GM12873 (cell line): Measurements from ENCODE around the gene SNIP1.

Source experiments
- CTCF ChIP-seq: IDR thresholded peaks from 2 replicates; pipeline ENCODE4 v1.5.1; 2012; ENCODE audit warnings: low read depth, mild to moderate bottlenecking, moderate library complexity, low read length, control low read depth; ENCODE audit not compliant: insufficient read depth; ENCODE audit errors: missing control alignments

Gene SNIP1

DNA sequence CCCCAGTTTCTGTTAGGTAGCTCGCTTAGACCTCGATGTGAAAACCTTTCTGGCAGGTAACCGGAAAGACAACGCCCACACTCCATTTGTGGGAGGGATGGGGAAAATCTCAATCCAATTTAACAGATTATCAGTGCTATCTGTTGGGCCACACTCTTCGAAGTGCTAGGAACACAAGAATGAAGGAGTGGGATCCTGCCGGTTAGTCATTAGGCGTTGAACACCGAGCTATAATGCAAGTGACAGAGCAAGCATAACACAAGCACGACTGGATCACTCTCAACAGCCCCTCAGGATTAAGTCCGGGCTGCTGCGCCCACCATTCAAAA, 531 bp downstream of the SNIP1 start:
- no peak for TF ChIP-seq CTCF

DNA sequence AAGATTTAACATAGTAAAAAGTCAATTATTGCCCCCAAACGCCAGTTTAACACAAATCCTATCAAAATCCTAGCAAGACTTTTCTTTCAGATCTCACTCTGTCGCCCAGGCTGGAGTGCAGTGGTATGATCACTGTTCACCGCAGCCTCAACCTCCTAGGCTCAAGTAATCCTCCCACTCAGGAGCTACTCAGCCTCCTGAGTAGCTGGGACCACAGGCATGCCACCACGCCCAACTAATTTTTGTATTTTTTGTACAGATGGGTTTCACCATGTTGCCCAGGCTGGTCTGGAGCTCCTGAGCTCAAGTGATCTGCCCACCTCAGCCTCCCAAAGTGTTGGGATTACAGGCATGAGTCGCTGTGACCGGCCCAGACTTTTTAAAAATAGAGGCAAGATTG, 4.8 kb downstream of the SNIP1 start:
- no peak for TF ChIP-seq CTCF

GRCh38 chr1:37545019-37545418, 9.1 kb downstream of the SNIP1 start:
- no peak for TF ChIP-seq CTCF

DNA sequence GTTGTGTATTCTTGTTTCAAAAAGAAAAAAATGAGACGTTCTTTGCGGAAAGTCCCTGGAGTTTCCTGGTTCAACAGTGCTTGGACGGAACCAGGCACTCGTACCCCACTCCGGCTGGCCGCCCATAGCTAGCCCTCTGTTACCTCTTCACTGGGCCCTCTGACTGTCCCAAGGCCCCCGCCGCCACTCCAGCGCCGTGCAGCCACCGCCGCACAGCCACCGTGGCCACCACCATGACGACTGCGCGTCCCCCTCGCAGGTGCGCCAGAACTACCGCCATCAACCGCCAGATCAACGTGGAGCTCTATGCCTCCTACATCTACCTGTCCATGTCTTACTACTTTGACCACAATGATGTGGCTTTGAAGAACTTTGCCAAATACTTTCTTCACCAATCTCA, 9.6 kb downstream of the SNIP1 start:
- TF ChIP-seq CTCF, result no peak

- TF ChIP-seq CTCF, result no peak
Observed at GRCh38 chr1:37540036-37540785, 13.9 kb downstream of the SNIP1 start.

DNA sequence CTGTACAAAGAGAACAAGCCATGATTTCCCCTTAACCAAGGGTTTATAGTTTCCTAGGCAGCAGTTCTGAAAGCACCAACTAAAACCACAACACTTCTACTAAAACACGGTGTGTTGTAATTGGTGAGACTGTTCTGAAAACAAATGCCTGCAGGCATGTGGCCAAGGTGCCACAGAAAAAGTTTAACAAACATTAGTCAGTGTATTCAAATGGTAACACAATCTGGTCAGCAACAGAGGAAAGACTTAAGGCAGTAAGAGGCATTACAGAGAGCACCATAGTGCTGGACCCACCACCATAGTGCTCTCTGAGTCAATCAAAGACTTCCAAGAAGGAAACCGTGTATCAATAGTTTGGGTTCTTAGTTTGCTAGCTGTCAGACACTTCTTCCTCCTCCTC, 16.7 kb downstream of the SNIP1 start:
- no peak for TF ChIP-seq CTCF

GRCh38 chr1:37533317-37534093, 20.6 kb downstream of the SNIP1 start:
- no peak for TF ChIP-seq CTCF
